Measurements from ENCODE around the gene PDHA1.

PDHA1 gene

DNA sequence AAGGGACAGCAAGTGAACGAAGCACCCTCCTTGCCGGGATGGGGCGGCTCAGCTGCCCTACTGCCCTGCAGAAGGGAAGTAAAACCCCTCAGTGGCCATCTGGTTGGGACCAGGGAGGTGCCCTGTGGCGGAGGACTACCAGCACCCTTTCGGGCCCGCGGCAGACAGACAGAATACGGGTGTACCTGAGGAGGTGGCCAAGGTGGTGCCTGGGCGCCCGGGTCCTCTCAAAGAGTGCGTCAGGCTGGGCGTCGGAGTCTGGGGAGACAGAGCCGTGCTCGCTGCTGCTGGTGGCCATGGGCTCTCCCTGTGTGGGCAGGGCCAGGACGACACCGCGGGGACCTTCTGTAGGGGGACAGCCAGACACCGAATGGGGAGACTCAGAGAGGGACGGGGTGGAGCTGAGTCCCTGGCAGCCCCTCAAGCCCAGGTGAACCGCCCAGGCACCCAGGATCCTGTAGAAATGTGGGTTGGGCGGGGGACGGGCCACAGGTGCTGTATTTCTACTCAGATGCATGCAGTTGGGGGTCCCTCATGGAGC lies 29.7 kb downstream of the PDHA1 start:
- no peak for DNase-seq (ENCODE audit: low spot score)
- Histone ChIP-seq H3K27ac (no peak overlapping the region), H3K4me3 (peak overlapping the region; percentile 65)
- TF ChIP-seq, protein P1, sequence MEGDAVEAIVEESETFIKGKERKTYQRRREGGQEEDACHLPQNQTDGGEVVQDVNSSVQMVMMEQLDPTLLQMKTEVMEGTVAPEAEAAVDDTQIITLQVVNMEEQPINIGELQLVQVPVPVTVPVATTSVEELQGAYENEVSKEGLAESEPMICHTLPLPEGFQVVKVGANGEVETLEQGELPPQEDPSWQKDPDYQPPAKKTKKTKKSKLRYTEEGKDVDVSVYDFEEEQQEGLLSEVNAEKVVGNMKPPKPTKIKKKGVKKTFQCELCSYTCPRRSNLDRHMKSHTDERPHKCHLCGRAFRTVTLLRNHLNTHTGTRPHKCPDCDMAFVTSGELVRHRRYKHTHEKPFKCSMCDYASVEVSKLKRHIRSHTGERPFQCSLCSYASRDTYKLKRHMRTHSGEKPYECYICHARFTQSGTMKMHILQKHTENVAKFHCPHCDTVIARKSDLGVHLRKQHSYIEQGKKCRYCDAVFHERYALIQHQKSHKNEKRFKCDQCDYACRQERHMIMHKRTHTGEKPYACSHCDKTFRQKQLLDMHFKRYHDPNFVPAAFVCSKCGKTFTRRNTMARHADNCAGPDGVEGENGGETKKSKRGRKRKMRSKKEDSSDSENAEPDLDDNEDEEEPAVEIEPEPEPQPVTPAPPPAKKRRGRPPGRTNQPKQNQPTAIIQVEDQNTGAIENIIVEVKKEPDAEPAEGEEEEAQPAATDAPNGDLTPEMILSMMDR (IDR thresholded peaks at IDR 0.05) = no peak

DNA sequence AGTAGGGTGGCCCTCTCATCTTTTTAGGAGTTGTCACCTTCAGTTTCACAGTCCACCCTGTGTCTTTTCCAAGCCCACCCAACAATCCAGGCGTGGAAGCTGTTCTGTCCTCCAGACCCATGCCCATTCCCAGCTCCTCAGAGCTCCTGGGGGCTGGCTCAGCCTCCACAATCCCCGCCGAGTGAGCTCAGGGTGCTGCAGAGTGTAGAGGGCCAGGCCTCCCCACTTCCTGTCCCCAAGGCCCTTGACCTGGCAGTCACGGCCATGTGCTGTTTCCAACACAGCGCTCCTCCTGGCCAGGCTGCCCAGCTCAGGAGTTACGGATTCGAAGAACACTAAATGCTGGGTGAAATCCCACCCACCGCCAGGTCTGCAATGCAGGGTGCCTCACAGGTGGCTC lies 31.8 kb downstream of the PDHA1 start:
- no peak overlapping the region for H3K4me3 ChIP-seq
- DNase-seq (ENCODE audit: low spot score) = no peak
- TF ChIP-seq, protein P1 (IDR thresholded peaks at IDR 0.05) = no peak
- H3K27ac ChIP-seq = no peak overlapping the region

DNA sequence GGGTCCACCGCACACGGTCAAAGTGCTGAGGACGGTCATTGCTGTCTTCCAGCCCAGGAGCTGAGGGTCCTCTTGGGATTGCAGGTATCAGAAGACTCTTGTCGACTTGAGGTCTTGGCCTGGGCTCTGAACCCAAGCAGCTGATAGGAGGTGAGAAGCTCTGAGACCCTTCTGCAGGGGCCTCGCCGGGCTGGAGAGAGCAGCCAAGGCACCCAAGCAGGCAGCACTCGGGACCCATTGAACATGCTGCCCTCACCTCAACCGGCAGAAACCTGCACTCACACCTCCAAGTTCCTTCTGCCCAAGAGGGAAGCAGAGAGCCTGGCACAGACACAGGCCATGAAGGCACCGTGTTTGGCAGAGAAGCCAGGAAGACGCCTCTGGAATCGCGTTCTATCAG lies 34.1 kb downstream of the PDHA1 start:
- DNase-seq (ENCODE audit: low spot score) = no peak
- H3K27ac ChIP-seq = no peak overlapping the region
- TF ChIP-seq, protein P1 (IDR thresholded peaks at IDR 0.05) = no peak
- H3K4me3 ChIP-seq = no peak overlapping the region

DNA sequence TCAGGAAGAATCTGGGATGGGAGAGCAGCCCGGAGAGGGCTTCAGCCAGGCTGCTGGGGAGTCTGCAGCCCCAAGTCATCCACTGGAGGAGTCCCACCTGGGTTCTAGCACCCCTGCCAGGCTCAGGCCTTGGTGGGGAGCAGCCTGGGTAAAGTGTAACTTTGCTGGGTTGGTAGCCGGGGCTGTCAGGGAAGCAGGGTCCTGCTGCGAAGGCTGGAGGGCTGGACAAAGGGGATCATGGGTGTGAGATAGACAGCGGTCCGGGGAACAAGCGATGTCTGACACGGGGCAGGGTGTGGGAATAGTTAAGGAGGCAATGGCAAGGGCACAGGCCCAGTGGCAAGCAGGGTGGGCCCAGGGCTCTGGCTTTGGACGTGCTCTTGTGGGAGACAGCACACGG lies 37.6 kb downstream of the PDHA1 start:
- Histone ChIP-seq H3K4me3 (no peak overlapping the region), H3K27ac (no peak overlapping the region)
- TF ChIP-seq, protein P1 (IDR thresholded peaks at IDR 0.05) = no peak
- no peak for DNase-seq (ENCODE audit: low spot score)

DNA sequence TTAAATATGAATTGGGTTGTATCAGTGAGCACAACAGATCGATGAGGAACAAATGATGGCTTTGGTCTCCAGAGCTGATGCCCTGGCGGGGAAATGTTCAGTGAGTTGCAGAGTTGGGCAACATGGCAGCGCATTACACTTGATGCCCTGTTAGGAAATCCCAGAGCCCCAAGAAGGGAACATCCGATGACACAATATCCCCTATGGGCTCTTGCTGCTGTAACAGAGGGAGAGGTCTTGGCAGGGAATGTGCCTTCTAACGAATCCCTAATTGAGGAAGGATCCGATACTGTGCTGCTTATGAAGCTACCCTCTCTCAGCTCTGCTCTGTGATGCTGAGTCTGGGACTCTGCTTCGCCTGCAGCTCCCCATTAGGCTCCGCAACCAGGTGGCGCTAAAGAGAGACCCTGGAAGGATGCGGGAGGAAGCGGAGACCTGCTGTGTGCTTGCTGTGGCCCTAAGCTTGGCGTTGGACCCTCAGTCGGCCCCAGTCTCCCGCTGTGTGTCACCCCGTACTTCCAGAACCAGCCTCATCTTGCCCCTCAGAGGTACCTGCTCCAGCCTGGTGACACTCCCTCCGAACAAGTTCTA lies 38.9 kb downstream of the PDHA1 start:
- no peak overlapping the region for H3K4me3 ChIP-seq
- no peak for DNase-seq (ENCODE audit: low spot score)
- TF ChIP-seq, protein P1 (IDR thresholded peaks at IDR 0.05) = no peak
- H3K27ac ChIP-seq = no peak overlapping the region

DNA sequence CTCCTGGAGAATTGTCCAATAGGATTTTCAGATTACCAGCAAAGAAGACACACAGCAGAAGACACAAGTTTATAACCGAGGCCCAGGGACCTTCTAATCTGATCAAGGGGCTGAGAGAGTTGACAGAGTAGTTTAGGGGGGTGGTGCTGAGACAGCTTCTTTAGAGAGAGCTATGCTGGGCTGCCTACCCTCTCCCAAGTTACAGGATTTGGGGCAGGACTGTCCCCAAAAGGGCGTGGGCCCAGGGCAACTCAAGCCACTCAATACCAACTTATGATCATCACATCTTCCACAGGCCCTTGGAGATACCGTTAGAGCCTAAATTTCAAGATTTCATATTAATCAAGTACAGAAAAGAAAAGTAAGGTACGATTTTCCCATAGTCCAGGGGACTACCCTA lies 43.0 kb downstream of the PDHA1 start:
- no peak overlapping the region for H3K27ac ChIP-seq
- TF ChIP-seq, protein P1 (IDR thresholded peaks at IDR 0.05) = no peak
- no peak overlapping the region for H3K4me3 ChIP-seq
- no peak for DNase-seq (ENCODE audit: low spot score)

DNA sequence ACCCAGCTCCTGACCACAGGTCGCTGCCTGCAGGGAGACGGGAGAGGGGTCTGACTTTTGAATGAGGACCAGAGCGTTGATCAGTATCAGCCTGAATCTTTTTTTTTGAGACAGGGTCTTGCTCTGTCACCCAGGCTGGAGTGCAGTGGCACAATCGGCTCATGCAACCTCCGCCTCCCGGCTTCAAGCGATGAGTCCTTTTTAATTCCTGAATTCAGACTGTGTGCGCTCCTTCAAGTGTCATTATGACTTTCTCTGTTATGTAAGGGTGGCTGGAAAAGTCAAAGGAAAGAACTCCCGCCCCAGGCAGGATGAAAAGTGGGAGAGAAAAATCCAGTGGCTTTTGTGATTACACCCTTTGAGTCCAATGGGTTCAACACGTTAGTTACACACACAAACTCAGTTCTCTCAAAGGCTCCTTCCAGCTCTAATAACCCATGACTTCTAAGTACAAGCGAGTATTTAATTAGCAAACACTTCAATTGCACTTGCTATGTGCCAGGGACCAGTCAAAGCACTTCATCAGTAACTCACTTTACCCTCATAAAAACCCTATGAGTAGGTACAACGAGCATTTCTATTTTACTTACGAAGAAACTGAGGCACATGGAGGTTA lies 44.4 kb downstream of the PDHA1 start:
- DNase-seq (ENCODE audit: low spot score) = no peak
- no peak overlapping the region for H3K27ac ChIP-seq
- TF ChIP-seq, protein P1 (IDR thresholded peaks at IDR 0.05) = no peak
- H3K4me3 ChIP-seq = no peak overlapping the region
